HG03064 (cell line): ENCODE measurements around the gene GRIK1.

Source experiments
- ATAC-seq: cut with Tn5 transposase; IDR thresholded peaks from one replicate; pipeline ENCODE4 v1.9.1; 2021; ENCODE audit warnings: low read depth; ENCODE audit not compliant: unreplicated experiment

The GRIK1 gene

GRCh38 chr21:29834617-29835016 lies 105.2 kb downstream of the GRIK1 start:
- no peak for ATAC-seq

GRCh38 chr21:29832217-29832616 lies 107.6 kb downstream of the GRIK1 start:
- ATAC-seq, result no peak

GRCh38 chr21:29829564-29830275 lies 110.1 kb downstream of the GRIK1 start:
- no peak for ATAC-seq

GRCh38 chr21:29827647-29828046 lies 112.1 kb downstream of the GRIK1 start:
- no peak for ATAC-seq

- ATAC-seq, result no peak
Measured at GRCh38 chr21:29827236-29827635, 112.6 kb downstream of the GRIK1 start.

GRCh38 chr21:29826386-29826785 lies 113.4 kb downstream of the GRIK1 start:
- no peak for ATAC-seq

GRCh38 chr21:29825936-29826335 lies 113.9 kb downstream of the GRIK1 start:
- no peak for ATAC-seq

- no peak for ATAC-seq
Measured at GRCh38 chr21:29825345-29825744, 114.5 kb downstream of the GRIK1 start.

- ATAC-seq, result no peak
Measured at GRCh38 chr21:29822064-29822463, 117.7 kb downstream of the GRIK1 start.

GRCh38 chr21:29821230-29821629 lies 118.6 kb downstream of the GRIK1 start:
- ATAC-seq, result no peak

GRCh38 chr21:29819675-29820326 lies 120.0 kb downstream of the GRIK1 start:
- ATAC-seq, result no peak

GRCh38 chr21:29818383-29818921 lies 121.3 kb downstream of the GRIK1 start:
- ATAC-seq, result no peak

GRCh38 chr21:29817450-29817849 lies 122.3 kb downstream of the GRIK1 start:
- no peak for ATAC-seq

GRCh38 chr21:29812947-29813346 lies 126.8 kb downstream of the GRIK1 start:
- ATAC-seq, result no peak

- no peak for ATAC-seq
Measured at GRCh38 chr21:29810871-29811270, 128.9 kb downstream of the GRIK1 start.

GRCh38 chr21:29808153-29808552 lies 131.6 kb downstream of the GRIK1 start:
- no peak for ATAC-seq

- ATAC-seq, result no peak
Measured at GRCh38 chr21:29805105-29805504, 134.7 kb downstream of the GRIK1 start.

GRCh38 chr21:29803191-29803590 lies 136.6 kb downstream of the GRIK1 start:
- ATAC-seq, result no peak

GRCh38 chr21:29801122-29801521 lies 138.7 kb downstream of the GRIK1 start:
- no peak for ATAC-seq

GRCh38 chr21:29800056-29800455 lies 139.7 kb downstream of the GRIK1 start:
- no peak for ATAC-seq

GRCh38 chr21:29798840-29799239 lies 141.0 kb downstream of the GRIK1 start:
- ATAC-seq, result no peak

- no peak for ATAC-seq
Measured at GRCh38 chr21:29797155-29797554, 142.6 kb downstream of the GRIK1 start.
